ENCODE measurements around the gene ZNF516.

The ZNF516 gene

DNA sequence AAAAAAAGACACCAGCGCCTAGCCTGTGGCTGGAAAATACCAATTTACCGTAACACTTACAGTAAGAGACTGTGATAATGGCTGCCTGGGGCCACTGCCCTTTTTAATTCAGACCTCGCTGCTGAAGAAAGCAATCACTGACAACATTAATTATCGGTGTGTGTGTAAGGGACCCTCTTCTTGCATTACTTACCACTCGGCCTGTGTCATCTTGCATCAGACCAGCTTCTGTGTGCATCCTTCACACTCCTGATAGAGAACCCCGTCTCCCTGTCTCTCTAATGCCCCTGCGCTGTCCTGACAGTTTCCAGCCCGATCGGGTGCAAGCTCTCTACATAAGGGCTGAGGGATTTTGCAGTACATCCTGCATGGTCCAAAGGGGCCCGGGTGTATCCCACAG is 124.4 kb downstream of the ZNF516 start:
- no peak for ATAC-seq
- no peak for TF ChIP-seq ZNF8 (CRISPR knock-in tag; IDR thresholded peaks at IDR 0.05)
- TF ChIP-seq ZNF70 (CRISPR knock-in tag; IDR thresholded peaks at IDR 0.05), result no peak
- TF ChIP-seq GLIS3 (CRISPR knock-in tag; IDR thresholded peaks at IDR 0.05), result no peak
- TF ChIP-seq, protein P1, sequence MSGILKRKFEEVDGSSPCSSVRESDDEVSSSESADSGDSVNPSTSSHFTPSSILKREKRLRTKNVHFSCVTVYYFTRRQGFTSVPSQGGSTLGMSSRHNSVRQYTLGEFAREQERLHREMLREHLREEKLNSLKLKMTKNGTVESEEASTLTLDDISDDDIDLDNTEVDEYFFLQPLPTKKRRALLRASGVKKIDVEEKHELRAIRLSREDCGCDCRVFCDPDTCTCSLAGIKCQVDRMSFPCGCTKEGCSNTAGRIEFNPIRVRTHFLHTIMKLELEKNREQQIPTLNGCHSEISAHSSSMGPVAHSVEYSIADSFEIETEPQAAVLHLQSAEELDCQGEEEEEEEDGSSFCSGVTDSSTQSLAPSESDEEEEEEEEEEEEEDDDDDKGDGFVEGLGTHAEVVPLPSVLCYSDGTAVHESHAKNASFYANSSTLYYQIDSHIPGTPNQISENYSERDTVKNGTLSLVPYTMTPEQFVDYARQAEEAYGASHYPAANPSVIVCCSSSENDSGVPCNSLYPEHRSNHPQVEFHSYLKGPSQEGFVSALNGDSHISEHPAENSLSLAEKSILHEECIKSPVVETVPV (CRISPR knock-in tag; IDR thresholded peaks at IDR 0.05), result no peak
- TF ChIP-seq, protein P2, sequence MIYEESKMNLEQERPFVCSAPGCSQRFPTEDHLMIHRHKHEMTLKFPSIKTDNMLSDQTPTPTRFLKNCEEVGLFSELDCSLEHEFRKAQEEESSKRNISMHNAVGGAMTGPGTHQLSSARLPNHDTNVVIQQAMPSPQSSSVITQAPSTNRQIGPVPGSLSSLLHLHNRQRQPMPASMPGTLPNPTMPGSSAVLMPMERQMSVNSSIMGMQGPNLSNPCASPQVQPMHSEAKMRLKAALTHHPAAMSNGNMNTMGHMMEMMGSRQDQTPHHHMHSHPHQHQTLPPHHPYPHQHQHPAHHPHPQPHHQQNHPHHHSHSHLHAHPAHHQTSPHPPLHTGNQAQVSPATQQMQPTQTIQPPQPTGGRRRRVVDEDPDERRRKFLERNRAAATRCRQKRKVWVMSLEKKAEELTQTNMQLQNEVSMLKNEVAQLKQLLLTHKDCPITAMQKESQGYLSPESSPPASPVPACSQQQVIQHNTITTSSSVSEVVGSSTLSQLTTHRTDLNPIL (CRISPR knock-in tag; IDR thresholded peaks at IDR 0.05; ENCODE audit: low read depth), result no peak

DNA sequence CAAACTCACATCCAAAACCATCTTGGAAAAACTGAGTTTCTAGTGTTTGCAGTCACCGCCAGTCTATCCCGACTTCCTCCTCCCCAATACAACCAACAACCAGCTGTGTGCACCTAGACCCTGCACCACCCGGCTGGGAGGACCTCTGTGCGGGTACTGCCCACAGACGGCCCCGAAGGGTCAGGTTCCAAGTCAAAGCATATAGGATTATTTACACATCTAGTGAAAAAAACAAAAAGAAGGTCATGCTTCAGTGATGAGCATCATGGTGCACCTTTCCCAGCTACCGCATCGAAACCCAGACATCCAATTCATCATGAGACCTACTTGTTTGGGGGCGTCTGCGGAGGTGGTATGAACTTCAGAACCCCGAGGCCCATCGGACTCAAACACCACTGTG is 124.8 kb downstream of the ZNF516 start:
- TF ChIP-seq PPARA (CRISPR knock-in tag; IDR thresholded peaks at IDR 0.05; ENCODE audit: borderline replicate concordance) (no peak), ZNF70 (CRISPR knock-in tag; IDR thresholded peaks at IDR 0.05) (no peak), TOX (CRISPR knock-in tag; IDR thresholded peaks at IDR 0.05; ENCODE audit: borderline replicate concordance) (no peak), BACH2 (CRISPR knock-in tag; IDR thresholded peaks at IDR 0.05; ENCODE audit: borderline replicate concordance) (no peak), SNAI2 (CRISPR knock-in tag; IDR thresholded peaks at IDR 0.05) (no peak), ISL1 (CRISPR knock-in tag; IDR thresholded peaks at IDR 0.05) (no peak), RARB (CRISPR knock-in tag; IDR thresholded peaks at IDR 0.05) (no peak), GLIS3 (CRISPR knock-in tag; IDR thresholded peaks at IDR 0.05) (no peak), ARNTL (CRISPR knock-in tag; IDR thresholded peaks at IDR 0.05; ENCODE audit: borderline replicate concordance, low read depth) (no peak), TSHZ2 (CRISPR knock-in tag; IDR thresholded peaks at IDR 0.05) (no peak), POU6F1 (CRISPR knock-in tag; IDR thresholded peaks at IDR 0.05; ENCODE audit: borderline replicate concordance, low read depth) (no peak), ZC3H10 (CRISPR knock-in tag; IDR thresholded peaks at IDR 0.05) (no peak), OSR1 (CRISPR knock-in tag; IDR thresholded peaks at IDR 0.05) (no peak), ZFP3 (CRISPR knock-in tag; IDR thresholded peaks at IDR 0.05) (no peak)
- TF ChIP-seq, protein P2 (CRISPR knock-in tag; IDR thresholded peaks at IDR 0.05; ENCODE audit: low read depth), result no peak
- ATAC-seq, result no peak

GRCh38 chr18:76369791-76370190 is 125.3 kb downstream of the ZNF516 start:
- no peak for TF ChIP-seq RARB (CRISPR knock-in tag; IDR thresholded peaks at IDR 0.05)
- no peak for TF ChIP-seq TOX (CRISPR knock-in tag; IDR thresholded peaks at IDR 0.05; ENCODE audit: borderline replicate concordance)
- no peak for TF ChIP-seq CSDC2 (CRISPR knock-in tag; IDR thresholded peaks at IDR 0.05)
- TF ChIP-seq BACH2 (CRISPR knock-in tag; IDR thresholded peaks at IDR 0.05; ENCODE audit: borderline replicate concordance), result no peak
- no peak for TF ChIP-seq ZNF70 (CRISPR knock-in tag; IDR thresholded peaks at IDR 0.05)
- no peak for TF ChIP-seq ZFP3 (CRISPR knock-in tag; IDR thresholded peaks at IDR 0.05)
- TF ChIP-seq ZNF8 (CRISPR knock-in tag; IDR thresholded peaks at IDR 0.05), result no peak
- TF ChIP-seq ZFP30 (CRISPR knock-in tag; IDR thresholded peaks at IDR 0.05), result no peak
- no peak for TF ChIP-seq ISL1 (CRISPR knock-in tag; IDR thresholded peaks at IDR 0.05)
- no peak for TF ChIP-seq ESRRG (CRISPR knock-in tag; IDR thresholded peaks at IDR 0.05)
- TF ChIP-seq, protein P2 (CRISPR knock-in tag; IDR thresholded peaks at IDR 0.05; ENCODE audit: low read depth), result no peak
- no peak for TF ChIP-seq GLIS3 (CRISPR knock-in tag; IDR thresholded peaks at IDR 0.05)
- TF ChIP-seq SNAI2 (CRISPR knock-in tag; IDR thresholded peaks at IDR 0.05), result no peak
- no peak for TF ChIP-seq ARNTL (CRISPR knock-in tag; IDR thresholded peaks at IDR 0.05; ENCODE audit: borderline replicate concordance, low read depth)
- no peak for TF ChIP-seq TCF4 (CRISPR knock-in tag; IDR thresholded peaks at IDR 0.05; ENCODE audit: borderline replicate concordance)
- ATAC-seq, result no peak
